Keratinocyte (primary cell): ENCODE data around the gene IFITM5. TPM values are rescaled to one million over a fixed set of nuclear protein-coding genes. Genes with fewer than 3 reads are reported as not detected.

Source experiments
- DNase-seq: peaks from one replicate; pipeline ENCODE4 v3.0.0-alpha.2; 2011; ENCODE audit warnings: low read depth, missing footprints, low spot score
- FAIRE-seq: peaks from 2 replicates; lab custom pipeline; 2011; peaks lifted over from hg19 to GRCh38; lab: Jason Lieb, UNC
- H2AFZ ChIP-seq: 2 replicates; pipeline ENCODE4 v1.6.0; 2012; ENCODE audit warnings: low read length, control low read depth, inconsistent platforms; ENCODE audit not compliant: control insufficient read depth
- H3K27ac ChIP-seq: 2 replicates; pipeline ENCODE4 v1.5.1; 2011; ENCODE audit warnings: low read length; ENCODE audit not compliant: control insufficient read depth, insufficient read depth
- H3K27me3 ChIP-seq: 3 replicates; pipeline ENCODE4 v1.6.0; 2011; ENCODE audit warnings: low read length; ENCODE audit not compliant: control insufficient read depth, insufficient read depth; ENCODE audit errors: extremely low read depth
- H3K36me3 ChIP-seq, 2 experiments: 2 replicates in 1 of 2; 3 replicates in 1 of 2; pipeline ENCODE4 v1.5.1; 2011; ENCODE audit warnings: low read length in 2 of 2, mild to moderate bottlenecking in 1 of 2; ENCODE audit not compliant: control insufficient read depth in 2 of 2, insufficient read depth in 2 of 2; ENCODE audit errors: extremely low read depth in 1 of 2
- H3K4me1 ChIP-seq: 3 replicates; pipeline ENCODE4 v1.5.1; 2011; ENCODE audit warnings: low read length; ENCODE audit not compliant: control insufficient read depth, insufficient read depth; ENCODE audit errors: extremely low read depth
- H3K4me2 ChIP-seq: 3 replicates; pipeline ENCODE4 v1.6.0; 2011; ENCODE audit warnings: low read depth, low read length; ENCODE audit not compliant: control insufficient read depth, insufficient read depth; ENCODE audit errors: extremely low read depth
- H3K4me3 ChIP-seq, 3 experiments: fragments of 200-600 bp in 1 of 3; sonication (generic) in 1 of 3; 2 replicates in 2 of 3; 3 replicates in 1 of 3; pipeline ENCODE4 v1.5.1; 2011 to 2016; ENCODE audit warnings: low read length in 3 of 3, mild to moderate bottlenecking in 3 of 3, control low read depth in 2 of 3, inconsistent platforms in 1 of 3, low read depth in 1 of 3, mixed read lengths in 1 of 3, mixed run types in 1 of 3, moderate library complexity in 1 of 3; ENCODE audit not compliant: control insufficient read depth in 2 of 3, insufficient read depth in 2 of 3; ENCODE audit errors: extremely low read depth in 1 of 3
- H3K79me2 ChIP-seq: 2 replicates; pipeline ENCODE4 v1.6.0; 2012; ENCODE audit warnings: low read length; ENCODE audit not compliant: control insufficient read depth, insufficient read depth
- H3K9ac ChIP-seq: 3 replicates; pipeline ENCODE4 v1.6.0; 2011; ENCODE audit warnings: low read length; ENCODE audit not compliant: control insufficient read depth, insufficient read depth; ENCODE audit errors: extremely low read depth
- H3K9me1 ChIP-seq: 3 replicates; pipeline ENCODE4 v1.6.0; 2011; ENCODE audit warnings: low read length; ENCODE audit not compliant: control insufficient read depth, insufficient read depth; ENCODE audit errors: extremely low read depth
- H3K9me3 ChIP-seq: 2 replicates; pipeline ENCODE4 v1.5.1; 2012; ENCODE audit warnings: low read depth, low read length; ENCODE audit not compliant: control insufficient read depth
- H4K20me1 ChIP-seq: 3 replicates; pipeline ENCODE4 v1.6.0; 2011; ENCODE audit warnings: low read length; ENCODE audit not compliant: control insufficient read depth, insufficient read depth; ENCODE audit errors: extremely low read depth
- CTCF ChIP-seq, 3 experiments: IDR thresholded peaks in 1 of 3; conservative IDR thresholded peaks in 1 of 3; optimal IDR thresholded peaks in 1 of 3; 2 replicates in 2 of 3; 3 replicates in 1 of 3; pipeline versions ENCODE3 to v1.5.1; 2011; ENCODE audit warnings: low read length in 3 of 3, mild to moderate bottlenecking in 3 of 3, moderate library complexity in 2 of 3, control low read depth in 1 of 3, inconsistent platforms in 1 of 3; ENCODE audit not compliant: insufficient read depth in 2 of 3; ENCODE audit errors: extremely low read depth in 1 of 3
- EZH2 ChIP-seq: IDR thresholded peaks from one replicate; pipeline ENCODE4 v1.6.1; 2012; ENCODE audit warnings: inconsistent platforms, mild to moderate bottlenecking, low read length, moderate library complexity
- dilution Hi-C: fragments of 300-500 bp; cut with MboI; formaldehyde crosslinking; loops from one replicate; pipeline ENCODE4 v1.7.0; 2020; ENCODE audit warnings: low sequenced_read_pairs; ENCODE audit not compliant: extremely low pct_ligation_motif_present
- polyA plus RNA-seq, 5 experiments: library from polyadenylated mRNA; depleted of rRNA in 3 of 5; stranded (reverse) in 3 of 5; stranded (forward) in 1 of 5; unstranded in 1 of 5; fragments of >200 nt; gene quantifications; 1 replicate in 1 of 5; 2 replicates in 3 of 5; 3 replicates in 1 of 5; pipeline versions ENCODE4 v1.2.1 to v1.2.3, GENCODE V29; 2011 to 2012; ENCODE audit warnings: missing spikeins in 2 of 5, low read depth in 1 of 5, low replicate concordance in 1 of 5

Gene IFITM5
- polyA plus RNA-seq, 1 donor (not counting 4 experiments of a cell fraction or from before 2014, with no cell fraction given): not detected

- Histone ChIP-seq H3K9me3 (no peaks in the 10 kb centered on the region), H3K4me2 (no peak overlapping the region), H4K20me1 (no peaks in the 10 kb centered on the region), H3K36me3 (peaks cover 0 to 7% of the 10 kb centered on the region in 2 experiments), H3K9ac (no peak overlapping the region), H3K4me1 (no peaks in the 10 kb centered on the region), H3K27me3 (no peaks in the 10 kb centered on the region), H2AFZ (no peak overlapping the region), H3K9me1 (no peaks in the 10 kb centered on the region), H3K4me3 (no peak overlapping the region), H3K27ac (no peak overlapping the region), H3K79me2 (no peaks in the 10 kb centered on the region)
- FAIRE-seq: no peak
- DNase-seq: no peak
- peak; percentile 10 to 29 (median 21) for TF ChIP-seq CTCF (optimal IDR thresholded peaks at IDR 0.05 in 1 of 3, IDR thresholded peaks at IDR 0.05 in 1 of 3, conservative IDR thresholded peaks at IDR 0.05 in 1 of 3; ENCODE audit: extremely low read depth in 1 of 3, insufficient read depth in 2 of 3, low read length in 3 of 3)
- TF ChIP-seq EZH2: no peak
- dilution Hi-C loops: no loop called here
Measured at GRCh38 chr11:257766-258493, 41.4 kb downstream of the IFITM5 start.

DNA sequence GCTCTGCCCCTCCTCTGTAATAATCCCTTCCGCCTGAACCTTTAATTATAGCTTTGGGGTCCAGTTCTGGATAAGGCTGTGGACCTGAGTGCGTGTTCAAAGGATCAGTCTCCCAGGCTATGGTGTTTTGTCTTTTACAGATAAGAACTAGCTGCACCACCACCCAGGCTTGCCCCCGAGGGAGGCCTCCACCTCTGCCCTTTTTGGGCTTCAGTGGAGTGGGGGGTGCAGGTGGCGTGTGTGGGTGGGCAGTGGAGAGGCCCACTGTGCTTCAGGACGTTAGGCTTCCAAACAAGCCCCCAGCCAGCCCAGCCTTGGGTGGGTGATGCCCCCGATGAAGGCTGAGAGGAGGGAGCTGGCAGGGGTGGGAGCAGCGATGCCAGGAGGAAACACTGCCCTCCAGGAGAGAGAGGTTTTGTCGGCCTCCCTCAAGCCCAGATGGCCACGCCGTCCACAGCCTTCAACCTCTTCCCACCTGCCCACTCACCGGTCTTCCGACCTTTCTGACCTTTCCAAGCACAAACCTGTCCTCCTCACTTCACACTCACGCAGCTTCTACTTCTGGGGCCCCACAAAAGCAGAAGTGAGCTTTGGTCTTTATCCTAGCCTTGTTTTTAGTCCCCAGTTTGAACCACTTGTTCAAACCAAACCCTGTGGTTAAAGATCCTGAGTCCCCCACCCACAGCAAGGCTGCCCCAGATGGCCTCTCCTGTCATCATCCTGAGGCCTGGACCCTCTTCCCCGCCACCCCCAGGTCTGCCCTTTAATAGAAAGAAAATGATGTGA lies 42.2 kb downstream of the IFITM5 start:
- H3K27me3 ChIP-seq: no peaks in the 10 kb centered on the region

More for the DNA sequence above, 42.2 kb downstream of the IFITM5 start:
- FAIRE-seq: no peak
- TF ChIP-seq CTCF (optimal IDR thresholded peaks at IDR 0.05 in 1 of 3, IDR thresholded peaks at IDR 0.05 in 1 of 3, conservative IDR thresholded peaks at IDR 0.05 in 1 of 3; ENCODE audit: extremely low read depth in 1 of 3, insufficient read depth in 2 of 3, low read length in 3 of 3): no peak
- Histone ChIP-seq H2AFZ (no peak overlapping the region), H3K4me3 (no peak overlapping the region), H3K9me3 (no peaks in the 10 kb centered on the region), H3K36me3 (peaks cover 6 to 11% of the 10 kb centered on the region in 2 experiments), H4K20me1 (no peaks in the 10 kb centered on the region), H3K9ac (no peak overlapping the region), H3K4me2 (no peak overlapping the region), H3K27ac (no peak overlapping the region), H3K9me1 (no peaks in the 10 kb centered on the region), H3K79me2 (no peaks in the 10 kb centered on the region), H3K4me1 (no peaks in the 10 kb centered on the region)
- dilution Hi-C loops: no loop called here
- no peak for DNase-seq
